ENCODE results near the gene RAD18. TPM values are rescaled to one million over a fixed set of nuclear protein-coding genes. Genes with fewer than 3 reads are reported as not detected.
A peak's percentile ranks its signal among the peaks of the same experiment; 100 is the strongest.

Gene RAD18
- total RNA-seq, 1 donor: 7.6 TPM

- no peak overlapping the region for H3K27ac ChIP-seq (ENCODE audit: low read depth, low read length)
- no peak for DNase-seq (ENCODE audit: insufficient read length, low spot score, missing footprints)
- H4K20me1 ChIP-seq (ENCODE audit: insufficient read depth, low read length): no peaks in the 10 kb centered on the region
- H3K9me3 ChIP-seq (ENCODE audit: low read depth, low read length): no peaks in the 10 kb centered on the region
- no peak overlapping the region for H3K4me2 ChIP-seq (ENCODE audit: insufficient read depth, low read length)
- no peak overlapping the region for H3K4me3 ChIP-seq (ENCODE audit: insufficient read depth, low read length)
- TF ChIP-seq, protein P1, sequence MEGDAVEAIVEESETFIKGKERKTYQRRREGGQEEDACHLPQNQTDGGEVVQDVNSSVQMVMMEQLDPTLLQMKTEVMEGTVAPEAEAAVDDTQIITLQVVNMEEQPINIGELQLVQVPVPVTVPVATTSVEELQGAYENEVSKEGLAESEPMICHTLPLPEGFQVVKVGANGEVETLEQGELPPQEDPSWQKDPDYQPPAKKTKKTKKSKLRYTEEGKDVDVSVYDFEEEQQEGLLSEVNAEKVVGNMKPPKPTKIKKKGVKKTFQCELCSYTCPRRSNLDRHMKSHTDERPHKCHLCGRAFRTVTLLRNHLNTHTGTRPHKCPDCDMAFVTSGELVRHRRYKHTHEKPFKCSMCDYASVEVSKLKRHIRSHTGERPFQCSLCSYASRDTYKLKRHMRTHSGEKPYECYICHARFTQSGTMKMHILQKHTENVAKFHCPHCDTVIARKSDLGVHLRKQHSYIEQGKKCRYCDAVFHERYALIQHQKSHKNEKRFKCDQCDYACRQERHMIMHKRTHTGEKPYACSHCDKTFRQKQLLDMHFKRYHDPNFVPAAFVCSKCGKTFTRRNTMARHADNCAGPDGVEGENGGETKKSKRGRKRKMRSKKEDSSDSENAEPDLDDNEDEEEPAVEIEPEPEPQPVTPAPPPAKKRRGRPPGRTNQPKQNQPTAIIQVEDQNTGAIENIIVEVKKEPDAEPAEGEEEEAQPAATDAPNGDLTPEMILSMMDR (IDR thresholded peaks at IDR 0.05; ENCODE audit: extremely low read depth, low read depth, low read length): no peak
- H3K27me3 ChIP-seq (ENCODE audit: insufficient read depth, low read length): no peaks in the 10 kb centered on the region
- H3K79me2 ChIP-seq (ENCODE audit: insufficient read depth, low read length): no peaks in the 10 kb centered on the region
- no peaks in the 10 kb centered on the region for H3K36me3 ChIP-seq (ENCODE audit: insufficient read depth, low read length)
- H2AFZ ChIP-seq (ENCODE audit: low read length): no peak overlapping the region
- peaks cover 33% of the 10 kb centered on the region for H3K4me1 ChIP-seq (ENCODE audit: insufficient read depth, low read length)
Observed at GRCh38 chr3:8847317-8847716, 116.0 kb downstream of the RAD18 start.

- H3K9me3 ChIP-seq (ENCODE audit: low read depth, low read length): no peaks in the 10 kb centered on the region
- no peaks in the 10 kb centered on the region for H3K36me3 ChIP-seq (ENCODE audit: insufficient read depth, low read length)
Observed at GRCh38 chr3:8846176-8846575, 117.1 kb downstream of the RAD18 start.

GRCh38 chr3:8845641-8846040 is 117.6 kb downstream of the RAD18 start:
- DNase-seq (ENCODE audit: insufficient read length, low spot score, missing footprints): no peak
- Histone ChIP-seq H3K4me2 (ENCODE audit: insufficient read depth, low read length) (no peak overlapping the region), H4K20me1 (ENCODE audit: insufficient read depth, low read length) (no peaks in the 10 kb centered on the region), H3K9me3 (ENCODE audit: low read depth, low read length) (no peaks in the 10 kb centered on the region), H2AFZ (ENCODE audit: low read length) (no peak overlapping the region), H3K27me3 (ENCODE audit: insufficient read depth, low read length) (no peaks in the 10 kb centered on the region), H3K27ac (ENCODE audit: low read depth, low read length) (peak overlapping the region; percentile 1), H3K4me3 (ENCODE audit: insufficient read depth, low read length) (no peak overlapping the region), H3K79me2 (ENCODE audit: insufficient read depth, low read length) (no peaks in the 10 kb centered on the region), H3K4me1 (ENCODE audit: insufficient read depth, low read length) (peaks cover 24% of the 10 kb centered on the region), H3K36me3 (ENCODE audit: insufficient read depth, low read length) (no peaks in the 10 kb centered on the region)
- TF ChIP-seq, protein P1 (IDR thresholded peaks at IDR 0.05; ENCODE audit: extremely low read depth, low read depth, low read length): no peak

More at GRCh38 chr3:8846176-8846575, 117.1 kb downstream of the RAD18 start:
- Histone ChIP-seq H2AFZ (ENCODE audit: low read length) (no peak overlapping the region), H3K27me3 (ENCODE audit: insufficient read depth, low read length) (no peaks in the 10 kb centered on the region), H3K4me2 (ENCODE audit: insufficient read depth, low read length) (no peak overlapping the region), H3K4me3 (ENCODE audit: insufficient read depth, low read length) (no peak overlapping the region), H4K20me1 (ENCODE audit: insufficient read depth, low read length) (no peaks in the 10 kb centered on the region), H3K4me1 (ENCODE audit: insufficient read depth, low read length) (peaks cover 23% of the 10 kb centered on the region), H3K27ac (ENCODE audit: low read depth, low read length) (peak overlapping the region; percentile 1), H3K79me2 (ENCODE audit: insufficient read depth, low read length) (no peaks in the 10 kb centered on the region)
- TF ChIP-seq, protein P1 (IDR thresholded peaks at IDR 0.05; ENCODE audit: extremely low read depth, low read depth, low read length): no peak
- DNase-seq (ENCODE audit: insufficient read length, low spot score, missing footprints): no peak

DNA sequence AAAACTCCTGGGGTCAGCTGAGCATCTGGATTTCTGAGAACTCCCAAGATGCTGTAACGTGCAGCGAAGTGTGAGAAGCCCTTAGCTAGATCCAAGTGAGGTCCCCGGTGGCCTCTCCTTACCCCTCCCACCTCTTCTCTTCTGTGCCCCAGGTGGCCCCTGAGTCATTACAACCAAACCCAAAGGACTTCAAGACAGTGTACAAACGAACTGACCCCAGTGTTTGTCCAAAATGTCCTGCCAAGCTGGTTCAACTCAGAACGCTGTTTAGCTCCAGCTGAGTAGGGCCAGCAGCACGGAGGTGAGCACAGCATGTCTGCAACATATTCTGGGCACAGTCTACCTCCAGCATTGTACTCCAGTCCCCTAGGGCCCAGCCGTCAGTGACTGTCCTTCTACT is 119.9 kb downstream of the RAD18 start:
- Histone ChIP-seq H3K4me1 (ENCODE audit: insufficient read depth, low read length) (peaks cover 23% of the 10 kb centered on the region), H3K79me2 (ENCODE audit: insufficient read depth, low read length) (no peaks in the 10 kb centered on the region), H3K4me3 (ENCODE audit: insufficient read depth, low read length) (no peak overlapping the region), H3K36me3 (ENCODE audit: insufficient read depth, low read length) (no peaks in the 10 kb centered on the region), H3K4me2 (ENCODE audit: insufficient read depth, low read length) (no peak overlapping the region), H4K20me1 (ENCODE audit: insufficient read depth, low read length) (no peaks in the 10 kb centered on the region), H3K27ac (ENCODE audit: low read depth, low read length) (no peak overlapping the region), H3K9me3 (ENCODE audit: low read depth, low read length) (no peaks in the 10 kb centered on the region), H2AFZ (ENCODE audit: low read length) (no peak overlapping the region), H3K27me3 (ENCODE audit: insufficient read depth, low read length) (no peaks in the 10 kb centered on the region)
- TF ChIP-seq, protein P1 (IDR thresholded peaks at IDR 0.05; ENCODE audit: extremely low read depth, low read depth, low read length): no peak
- no peak for DNase-seq (ENCODE audit: insufficient read length, low spot score, missing footprints)
